C1 segment of cervical spinal cord (tissue), 14 donors: ENCODE measurements around the gene TAP2.
"Not testable (repeated sequence)": the region's sequence is repeated elsewhere in the genome, so short reads cannot be mapped to it uniquely, and the experiment has no call there.

ENCODE experiments used
- DNase-seq, 14 donors: peaks; one replicate each; lab custom pipeline; 2025; lab: John Stamatoyannopoulos, UW

TAP2 gene

DNA sequence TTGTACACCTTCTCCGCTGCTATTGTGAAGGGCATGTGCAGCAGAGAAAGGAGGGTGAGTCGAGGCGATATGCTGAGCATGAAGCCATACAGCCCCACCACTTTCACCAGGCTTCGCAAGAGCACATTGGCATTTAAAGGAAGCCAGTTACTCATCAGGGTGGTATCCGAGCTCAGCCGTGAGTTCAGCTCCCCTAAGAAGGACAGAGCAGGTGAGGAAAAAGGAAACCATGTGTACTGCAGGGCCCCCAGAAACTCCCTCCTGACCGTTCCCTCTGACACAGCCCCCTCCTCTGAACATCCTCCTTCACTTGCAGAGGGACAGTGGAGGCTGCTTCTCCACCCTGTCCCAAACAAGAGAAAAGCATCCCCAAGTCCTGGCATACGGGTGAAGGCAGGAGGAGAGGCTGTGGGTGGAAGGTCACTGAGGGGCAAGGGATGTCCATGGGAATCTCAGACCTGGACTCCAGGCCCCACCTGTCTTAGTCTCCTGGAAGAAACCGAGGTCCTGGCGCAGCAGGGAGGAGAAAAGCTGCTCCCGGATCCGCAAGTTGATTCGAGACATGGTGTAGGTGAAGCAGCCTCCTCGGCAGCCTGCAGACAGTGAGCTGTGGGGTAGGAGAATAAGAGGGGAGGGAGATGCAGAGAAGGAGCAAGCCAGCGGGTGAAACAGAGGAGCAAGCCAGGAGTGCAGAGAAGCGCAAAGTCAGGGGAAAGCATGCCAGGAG is 3.2 kb downstream of the TAP2 start:
- DNase-seq = no peak

DNA sequence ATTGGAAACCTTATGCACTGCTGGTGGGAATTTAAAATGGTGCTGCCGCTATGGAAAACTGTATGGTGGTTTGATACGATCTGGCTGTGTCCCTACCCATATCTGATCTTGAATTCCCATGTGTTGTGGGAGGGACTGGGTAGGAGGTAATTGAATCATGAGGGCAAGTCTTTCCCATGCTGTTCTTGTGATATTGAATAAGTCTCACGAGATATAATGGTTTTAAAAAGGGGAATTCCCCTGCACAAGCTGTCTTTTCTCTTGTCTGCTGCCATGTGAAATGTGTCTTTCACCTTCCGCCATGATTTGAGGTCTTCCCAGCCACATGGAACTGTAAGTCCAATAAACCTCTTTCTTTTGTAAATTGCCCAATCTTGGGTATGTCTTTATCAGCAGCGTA is 4.9 kb downstream of the TAP2 start:
- DNase-seq = no peak

DNA sequence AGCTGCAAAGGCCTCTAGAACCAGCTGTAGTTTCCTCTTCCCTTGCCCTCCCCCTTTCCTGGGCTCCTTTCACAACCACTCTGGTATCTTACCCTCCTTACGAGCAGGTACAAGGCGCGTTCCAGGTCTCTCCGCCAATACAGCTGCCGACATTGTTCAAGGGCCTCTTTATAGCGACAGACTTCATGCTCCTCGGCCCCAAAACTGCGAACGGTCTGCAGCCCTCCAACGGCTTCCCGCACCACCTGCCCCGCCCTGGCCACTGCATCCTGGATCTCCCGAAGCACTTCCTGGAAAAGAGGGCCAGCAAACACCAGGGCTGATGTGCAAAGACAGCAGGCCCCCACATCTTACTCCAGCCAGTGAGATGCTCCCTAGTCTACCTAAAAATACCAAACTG is 6.0 kb downstream of the TAP2 start:
- no peak for DNase-seq

DNA sequence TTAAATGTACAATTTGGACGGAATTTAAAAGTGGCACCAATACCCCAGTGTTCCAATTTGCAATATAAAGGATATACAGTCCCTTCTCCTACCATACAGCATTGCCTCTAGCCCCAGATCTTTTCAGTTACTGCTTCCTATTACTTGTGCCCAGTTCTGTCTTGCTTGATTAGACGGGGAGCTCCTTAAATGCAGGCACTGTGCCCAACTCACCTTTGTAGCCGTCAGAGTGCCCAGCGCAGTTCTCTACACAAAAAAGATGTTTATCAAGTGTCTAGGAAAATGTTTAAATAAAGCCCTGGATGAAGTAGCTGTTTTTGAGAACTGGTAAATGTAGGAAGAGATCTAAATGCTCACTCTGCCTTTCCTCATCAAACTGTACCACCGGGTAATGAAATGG is 7.6 kb downstream of the TAP2 start:
- no peak for DNase-seq

DNA sequence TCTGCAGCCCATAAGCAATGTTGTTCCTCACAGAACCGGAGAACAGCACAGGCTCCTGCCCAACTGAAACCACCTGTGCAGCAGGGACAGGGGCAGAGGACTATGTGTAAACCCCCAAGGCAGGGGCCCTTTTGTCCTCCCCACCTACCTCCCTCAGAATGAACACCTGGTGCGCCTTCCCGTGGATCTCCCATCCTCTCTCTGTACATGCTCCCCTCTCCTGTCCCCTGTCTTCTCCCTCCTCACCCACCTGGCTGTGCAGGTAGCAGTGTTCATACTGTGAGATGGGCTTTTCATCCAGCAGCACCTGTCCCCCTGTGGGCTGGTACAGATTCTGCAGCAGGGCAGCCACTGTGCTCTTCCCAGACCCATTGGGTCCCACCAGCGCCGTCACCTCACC is 8.5 kb downstream of the TAP2 start:
- DNase-seq = no peak

DNA sequence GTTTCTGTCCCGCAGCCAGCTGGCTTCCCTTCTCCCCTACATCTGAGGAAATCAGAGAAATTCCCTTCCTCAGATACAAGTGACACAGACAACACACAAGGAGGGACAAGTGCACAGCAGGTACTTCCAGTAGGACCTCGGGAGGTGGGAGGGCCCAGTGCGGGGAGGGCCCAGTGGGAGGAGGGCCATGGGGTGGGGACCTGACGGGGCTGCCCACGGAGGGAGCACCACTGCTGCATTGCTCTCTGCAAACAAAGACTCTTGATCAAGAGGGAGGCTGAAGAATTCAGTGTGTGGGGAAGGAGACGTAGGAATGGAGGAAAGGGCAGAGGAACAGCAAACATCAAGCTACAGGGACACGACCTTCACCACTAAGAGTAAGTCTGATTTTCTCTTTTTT is 9.0 kb downstream of the TAP2 start:
- no peak for DNase-seq

DNA sequence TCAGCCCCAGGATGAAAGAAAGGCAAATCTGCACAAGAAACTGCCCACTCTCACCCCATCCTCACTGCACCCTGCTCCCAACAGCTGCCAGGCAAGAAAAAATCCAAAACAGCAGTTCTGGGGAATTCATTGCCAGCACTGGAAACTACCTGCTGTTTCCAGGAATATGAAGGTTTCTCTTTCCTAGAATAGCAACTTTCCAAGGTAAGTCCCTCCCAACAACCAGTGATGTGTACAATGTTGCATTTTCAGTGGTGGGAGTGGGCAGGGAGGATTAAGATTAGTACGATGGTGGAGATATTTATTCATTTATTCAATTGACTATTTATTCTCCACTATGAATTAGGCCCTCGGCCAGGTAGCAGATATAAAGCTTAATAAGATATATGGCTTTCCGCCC is 11.5 kb downstream of the TAP2 start:
- DNase-seq = no peak

DNA sequence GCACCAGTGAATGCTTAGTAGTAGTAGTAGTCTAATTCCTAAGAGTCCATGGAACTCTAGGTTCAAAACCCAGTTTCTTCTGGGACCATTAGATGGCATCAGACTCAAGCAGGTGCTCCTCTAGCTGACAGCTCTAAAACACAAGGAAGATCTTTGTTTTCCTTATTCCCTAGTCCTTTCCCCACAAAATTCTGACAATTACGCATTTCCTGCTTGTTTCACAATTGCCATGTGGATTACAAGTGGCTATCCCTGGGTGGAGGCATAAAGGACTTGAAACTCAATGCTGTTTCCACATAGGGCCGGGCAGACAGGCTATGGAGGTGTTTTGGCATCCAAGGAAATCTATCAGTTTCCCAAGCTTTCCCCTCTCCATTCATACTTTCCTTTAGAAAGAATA is 12.6 kb downstream of the TAP2 start:
- peak in 1 of 14 donors; percentile 1 for DNase-seq

DNA sequence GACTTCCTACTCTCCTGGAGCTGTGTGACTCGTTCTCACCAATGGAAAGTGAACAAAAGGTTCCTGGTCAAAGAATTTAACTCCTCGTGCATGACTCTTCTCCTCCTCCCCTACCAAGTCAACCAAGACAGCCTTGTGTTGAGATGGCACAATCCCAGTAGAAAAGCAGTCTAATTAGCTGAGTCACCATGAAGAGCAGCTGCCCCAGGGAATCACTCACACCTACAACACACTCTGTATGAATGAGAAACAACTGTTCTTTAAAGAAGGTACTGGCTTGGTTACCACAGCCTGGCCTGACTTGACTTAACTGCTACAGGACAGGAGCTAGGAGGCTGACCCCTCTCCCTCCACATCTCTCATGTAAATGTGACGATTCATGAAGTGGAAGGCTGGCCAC is 18.8 kb downstream of the TAP2 start:
- no peak for DNase-seq

DNA sequence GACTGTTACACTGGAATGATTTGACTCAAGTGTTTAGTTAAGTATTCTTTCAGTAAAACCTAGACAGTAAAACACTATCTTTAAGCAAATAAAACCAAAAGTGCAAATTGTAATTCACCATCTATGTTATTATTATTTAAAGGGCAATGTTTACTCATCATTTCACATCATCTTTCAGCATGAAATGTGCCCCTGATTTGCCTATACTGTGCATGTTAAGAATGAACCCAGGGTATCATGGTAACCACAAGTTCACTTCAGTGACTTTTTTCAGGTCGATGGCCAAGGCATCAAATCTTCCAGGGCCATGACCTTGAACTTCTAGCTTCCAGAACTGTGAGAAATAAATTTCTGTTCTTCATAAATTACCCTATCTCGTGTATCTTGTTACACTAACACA is 19.7 kb downstream of the TAP2 start:
- DNase-seq = no peak

DNA sequence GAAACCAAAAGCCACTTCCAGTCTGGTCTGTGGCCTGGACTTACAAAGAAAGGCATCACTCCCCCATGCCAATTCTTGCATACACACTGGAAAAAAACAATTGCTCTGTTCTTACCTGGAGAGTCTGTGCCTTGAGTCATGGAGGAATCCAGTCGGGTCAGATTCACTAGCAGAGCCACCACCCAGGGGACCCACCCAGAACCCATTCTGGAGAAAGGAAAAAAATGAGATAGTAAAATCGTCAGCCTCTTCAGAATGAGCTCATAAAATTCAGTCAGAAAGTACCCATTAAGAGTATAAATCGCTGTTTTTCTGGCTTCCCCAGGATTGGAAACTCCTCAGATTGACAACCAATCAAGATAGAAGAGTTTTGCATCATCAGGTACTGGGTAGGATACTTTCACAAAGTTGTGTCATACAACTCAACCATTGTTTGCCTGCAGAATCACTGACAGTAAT is 21.8 kb downstream of the TAP2 start, which contains the start of gene HLA-DOB:
HLA-DOB (minus strand) TSS at position 257 of the 459 bp plus-strand sequence; CDS start at position 206, 51 bp downstream.
- no peak for DNase-seq

DNA sequence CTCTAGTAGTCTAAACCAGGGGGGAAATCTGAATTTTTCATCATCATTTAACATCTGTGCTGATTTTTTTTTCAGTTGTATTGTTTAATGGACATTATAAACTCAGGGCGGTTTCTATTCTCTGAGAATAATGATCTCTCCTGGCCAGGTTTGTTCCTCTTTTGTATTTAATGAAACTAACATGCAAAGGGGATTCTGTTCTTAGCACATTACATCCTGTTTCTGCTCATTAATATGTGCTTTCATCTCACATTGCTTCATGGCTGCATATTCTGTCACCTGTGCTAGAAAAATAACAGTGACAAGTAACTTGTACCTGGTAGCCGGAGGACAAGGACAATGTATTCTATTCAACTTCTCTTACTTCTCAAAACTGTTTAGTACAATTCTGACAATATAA is 22.5 kb downstream of the TAP2 start:
- DNase-seq = no peak

DNA sequence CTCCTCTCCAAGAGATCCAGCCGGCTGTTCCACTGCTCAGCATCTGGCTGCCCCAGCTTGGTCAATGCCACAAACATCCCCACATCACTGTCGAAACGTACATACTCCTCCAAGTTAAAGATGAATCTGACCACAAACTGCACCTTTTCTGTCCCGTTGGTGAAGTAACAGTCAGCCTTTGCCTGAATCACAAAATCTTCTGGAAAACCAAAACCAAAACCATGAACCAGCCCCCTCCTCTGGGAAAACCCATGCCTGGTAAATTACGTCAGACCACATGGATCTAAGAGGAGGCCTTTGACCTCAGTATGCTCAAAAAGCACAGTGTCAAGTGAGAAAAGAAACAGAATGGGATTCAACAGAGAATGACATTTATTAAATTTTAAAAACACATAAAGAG is 23.4 kb downstream of the TAP2 start:
- DNase-seq = no peak

DNA sequence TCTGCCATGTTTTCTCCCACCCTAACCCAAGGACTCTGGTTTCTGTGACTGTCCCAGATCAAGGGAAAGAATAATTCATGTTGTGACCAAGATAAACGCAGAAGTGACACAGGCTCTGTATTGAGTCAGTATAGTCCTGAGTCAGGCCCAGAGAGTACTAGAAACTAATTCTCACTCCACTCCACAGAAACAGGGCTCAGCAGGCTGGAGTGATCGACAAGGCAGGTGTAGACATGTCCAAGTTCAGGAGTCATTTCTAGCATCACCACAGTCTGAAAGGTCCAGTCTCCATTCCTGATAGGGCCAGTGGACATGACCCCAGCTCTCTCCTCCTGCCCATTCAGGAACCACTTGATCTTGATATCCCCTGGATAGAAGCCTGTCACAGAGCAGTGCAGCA is 24.4 kb downstream of the TAP2 start:
- no peak for DNase-seq

DNA sequence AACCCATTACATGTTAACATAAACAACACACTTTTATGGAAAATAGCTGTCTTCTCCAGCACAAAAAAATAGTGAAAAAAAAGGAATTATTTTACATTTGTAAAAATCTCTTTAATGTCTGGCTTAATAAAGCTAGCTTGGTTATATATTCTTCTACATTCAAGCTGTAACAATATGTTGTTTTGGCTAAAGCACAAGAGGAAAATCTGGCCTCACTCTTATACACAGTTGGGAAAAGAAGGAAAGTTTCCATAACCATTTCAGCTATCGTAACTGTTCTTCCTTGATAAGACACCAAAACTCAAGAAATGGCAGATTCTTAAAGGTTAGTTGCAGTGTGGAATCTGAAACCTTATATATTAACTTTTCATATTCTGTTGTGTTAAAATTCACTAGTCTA is 29.4 kb downstream of the TAP2 start:
- DNase-seq = no peak

DNA sequence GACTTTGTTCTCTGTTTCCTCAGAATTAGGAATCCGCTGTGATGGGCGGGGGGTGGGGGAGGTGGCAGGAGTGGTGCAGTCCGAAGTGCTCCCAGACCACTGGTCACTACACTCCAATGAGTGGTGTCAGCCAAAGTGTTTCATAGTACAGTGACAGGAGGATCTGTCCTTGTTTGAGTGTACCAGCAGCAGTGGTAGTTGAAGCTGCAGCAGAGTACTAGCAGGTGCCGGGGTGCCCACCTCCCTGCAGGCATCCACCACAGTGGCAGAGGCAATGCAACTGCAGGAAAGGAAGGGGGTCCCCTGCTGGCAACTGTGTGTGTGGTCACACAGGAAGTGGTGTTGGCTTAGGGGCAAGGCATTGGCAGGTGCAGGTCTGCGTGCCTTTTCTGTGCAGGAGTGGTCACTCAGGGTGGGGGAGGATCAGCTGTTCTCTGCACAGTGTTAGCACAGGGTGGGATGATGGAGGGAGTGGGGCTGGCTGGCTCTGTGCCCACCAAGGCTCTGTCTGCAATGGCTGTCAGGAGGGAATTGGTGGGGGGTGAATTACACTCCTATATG is 31.4 kb downstream of the TAP2 start:
- no peak for DNase-seq

DNA sequence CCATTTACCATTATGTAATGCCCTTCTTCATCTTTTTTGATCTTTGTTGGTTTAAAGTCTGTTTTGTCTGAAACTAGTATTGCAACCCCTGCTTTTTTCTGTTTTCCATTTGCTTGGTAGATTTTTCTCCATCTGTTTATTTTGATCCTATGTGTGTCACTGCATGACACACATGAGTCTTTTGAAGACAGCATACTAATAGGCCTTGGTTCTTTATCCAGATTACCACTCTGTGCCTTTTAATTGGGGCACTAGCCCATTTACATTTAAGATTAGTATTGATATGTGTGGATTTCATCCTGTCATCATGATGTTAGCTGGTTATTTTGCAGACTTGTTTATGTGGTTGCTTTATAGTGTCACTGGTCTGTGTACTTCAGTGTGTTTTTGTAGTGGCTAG is 33.1 kb downstream of the TAP2 start:
- not testable (repeated sequence) for DNase-seq

DNA sequence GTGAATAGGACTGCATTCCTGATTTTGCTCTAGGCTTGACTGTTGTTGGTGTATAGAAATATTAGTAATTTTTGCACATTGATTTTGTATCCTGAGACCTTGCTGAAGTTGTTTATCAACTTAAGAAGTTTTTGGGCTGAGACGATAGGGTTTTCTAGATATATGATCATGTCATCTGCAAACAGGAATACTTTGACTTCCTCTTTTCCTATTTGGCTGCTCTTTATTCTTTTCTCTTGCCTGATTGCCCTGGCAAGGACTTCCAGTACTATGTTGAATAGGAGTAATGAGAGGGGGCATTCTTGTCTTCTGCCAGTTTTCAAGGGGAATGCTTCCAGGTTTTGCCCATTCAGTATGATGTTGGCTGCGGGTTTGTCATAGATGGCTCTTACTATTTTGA is 35.1 kb downstream of the TAP2 start:
- no peak for DNase-seq

DNA sequence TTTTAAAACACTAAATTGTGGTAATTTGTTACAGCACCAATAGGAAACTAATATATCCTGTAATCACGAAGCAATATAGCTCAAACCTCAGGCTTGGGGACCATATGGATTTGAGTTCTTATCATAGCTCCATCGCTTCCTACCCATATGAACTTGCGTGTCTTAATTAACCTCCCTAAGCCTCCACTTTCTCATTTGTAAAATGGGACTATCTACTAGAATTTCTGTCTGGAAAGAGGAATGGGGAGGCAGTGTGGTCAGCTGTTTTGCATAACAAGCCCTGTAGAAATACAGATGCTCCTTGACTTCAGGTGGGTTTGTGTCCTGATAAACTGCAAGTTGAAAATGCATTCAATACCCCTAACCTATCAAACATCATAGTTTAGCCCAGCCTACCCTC is 38.8 kb downstream of the TAP2 start:
- DNase-seq = no peak

DNA sequence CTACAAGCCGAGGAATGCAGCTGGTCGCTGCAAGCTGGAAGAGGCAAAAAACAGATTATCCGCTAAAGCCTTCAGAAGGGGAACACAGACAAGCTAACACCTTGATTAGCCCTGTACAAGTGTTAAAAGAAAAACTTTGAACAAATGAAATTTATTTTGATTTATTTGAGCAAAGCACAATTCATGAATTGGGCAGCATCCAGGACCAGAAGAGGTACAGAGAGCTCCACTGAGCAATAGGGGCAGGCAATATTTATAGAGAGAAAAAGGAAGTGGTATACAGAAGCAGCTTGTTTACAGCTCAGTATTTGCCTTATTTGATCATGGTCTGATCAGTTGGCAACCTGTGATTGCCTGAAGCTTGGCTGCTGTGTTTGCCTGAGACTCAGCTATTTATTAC is 39.4 kb downstream of the TAP2 start:
- no peak for DNase-seq

DNA sequence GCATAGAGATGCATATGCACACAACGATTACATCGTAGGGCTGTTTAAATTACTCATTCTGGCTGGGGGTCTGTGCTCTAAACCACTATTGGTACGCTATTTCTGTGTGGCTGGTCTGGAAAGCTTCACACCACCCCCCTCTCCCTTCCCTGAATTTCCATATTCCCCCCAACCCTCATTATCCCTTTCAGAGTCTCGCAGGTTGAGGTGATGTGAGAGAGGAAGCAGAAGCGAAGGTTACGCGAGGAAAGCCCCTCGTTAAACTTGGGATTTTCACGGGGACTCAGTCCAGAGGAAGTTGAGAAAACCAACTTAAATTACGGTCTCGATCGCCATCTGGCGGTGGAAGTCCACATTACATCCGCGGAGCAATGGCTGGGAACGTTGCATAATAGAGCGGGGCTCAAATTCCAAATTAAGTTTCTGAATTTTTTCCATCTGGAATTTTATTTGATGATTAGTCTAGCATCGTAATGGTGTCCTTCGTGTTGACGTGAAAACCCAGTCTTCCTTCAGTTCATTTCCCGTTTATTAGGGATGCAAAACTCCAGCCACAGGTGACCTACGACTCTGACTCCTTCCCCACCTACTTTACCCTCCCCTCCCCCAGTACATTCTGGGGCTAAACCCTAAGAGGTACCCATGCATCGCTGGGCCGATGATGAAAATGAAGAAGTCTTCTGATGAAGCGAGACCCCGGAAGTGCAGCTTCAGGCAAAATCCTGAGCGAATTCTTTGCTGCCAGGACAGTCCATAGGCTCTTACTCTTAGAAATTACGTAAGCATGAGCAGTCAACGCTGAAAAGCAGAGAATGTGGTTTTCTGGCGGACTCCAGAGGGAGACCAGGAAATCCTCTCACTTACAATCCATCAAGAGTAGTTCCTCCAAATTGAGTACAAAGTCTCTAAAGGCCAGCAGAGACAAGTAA is 41.4 kb downstream of the TAP2 start:
- DNase-seq = peak in 11 of 14 donors; percentile 8 to 66 (median 36)

DNA sequence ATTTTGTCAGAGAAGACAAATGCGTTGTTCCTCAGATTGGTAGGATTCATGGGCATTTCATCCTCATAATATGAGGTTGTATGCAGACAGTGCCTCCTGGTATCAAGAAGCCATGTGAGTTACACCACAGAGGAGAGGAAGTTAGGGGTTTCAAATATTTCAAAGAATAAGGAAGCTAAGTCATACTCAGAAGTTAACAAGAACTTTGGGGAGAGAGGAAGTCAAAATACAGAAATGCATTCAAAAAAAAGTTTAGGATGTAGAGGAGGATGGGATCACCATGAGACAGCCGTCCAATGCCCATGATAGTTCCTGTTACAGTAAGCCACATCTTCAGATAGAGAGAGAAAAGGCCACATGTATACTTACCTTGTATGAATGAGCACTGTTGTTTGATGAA is 44.0 kb downstream of the TAP2 start:
- DNase-seq = no peak
